Effector memory CD4-positive, alpha-beta T cell (primary cell): ENCODE data around the gene SPATA1.
"Not testable (repeated sequence)": the region's sequence is repeated elsewhere in the genome, so short reads cannot be mapped to it uniquely, and the experiment has no call there.

Source experiments
- DNase-seq, 3 donors: peaks; one replicate each; pipeline ENCODE4 v3.0.0-alpha.2; 2020
- H3K27ac ChIP-seq: 2 replicates; pipeline ENCODE4 v1.7.0; 2013; ENCODE audit warnings: mild to moderate bottlenecking, low read length, moderate library complexity; ENCODE audit not compliant: insufficient read depth, poor library complexity, severe bottlenecking
- H3K27me3 ChIP-seq: replicated peaks from 2 replicates; pipeline ENCODE4 v1.7.0; 2013; ENCODE audit warnings: mild to moderate bottlenecking, low read length; ENCODE audit not compliant: insufficient read depth, control insufficient read depth, poor library complexity, severe bottlenecking
- H3K36me3 ChIP-seq: 2 replicates; pipeline ENCODE4 v1.7.0; 2013; ENCODE audit warnings: mild to moderate bottlenecking, low read length, moderate library complexity; ENCODE audit not compliant: control insufficient read depth, insufficient read depth
- H3K4me1 ChIP-seq: 2 replicates; pipeline ENCODE4 v1.7.0; 2013; ENCODE audit warnings: low read length, mild to moderate bottlenecking; ENCODE audit not compliant: control insufficient read depth, insufficient read depth, poor library complexity, severe bottlenecking
- H3K4me3 ChIP-seq: 2 replicates; pipeline ENCODE4 v1.7.0; 2013; ENCODE audit warnings: low read length, low read depth, mild to moderate bottlenecking; ENCODE audit not compliant: insufficient read depth, poor library complexity, severe bottlenecking
- H3K9me3 ChIP-seq: 2 replicates; pipeline ENCODE4 v1.7.0; 2013; ENCODE audit warnings: mild to moderate bottlenecking, low read length, moderate library complexity; ENCODE audit not compliant: control insufficient read depth

SPATA1 gene

GRCh38 chr1:84583648-84584047, 77.5 kb downstream of the SPATA1 start:
- H3K27ac ChIP-seq: no peak overlapping the region
- H3K27me3 ChIP-seq: no peaks in the 10 kb centered on the region
- no peaks in the 10 kb centered on the region for H3K36me3 ChIP-seq
- H3K4me1 ChIP-seq: no peaks in the 10 kb centered on the region
- H3K9me3 ChIP-seq: no peaks in the 10 kb centered on the region
- no peak for DNase-seq
- H3K4me3 ChIP-seq: no peak overlapping the region

- DNase-seq: no peak
- H3K27me3 ChIP-seq: no peaks in the 10 kb centered on the region
- H3K9me3 ChIP-seq: no peaks in the 10 kb centered on the region
- H3K4me1 ChIP-seq: no peaks in the 10 kb centered on the region
- H3K36me3 ChIP-seq: no peaks in the 10 kb centered on the region
- no peak overlapping the region for H3K27ac ChIP-seq
- no peak overlapping the region for H3K4me3 ChIP-seq
Measured at GRCh38 chr1:84584126-84584525, 77.9 kb downstream of the SPATA1 start.

GRCh38 chr1:84585803-84586202, 79.6 kb downstream of the SPATA1 start:
- Histone ChIP-seq H3K4me1 (no peaks in the 10 kb centered on the region), H3K4me3 (no peak overlapping the region), H3K27ac (no peak overlapping the region), H3K36me3 (no peaks in the 10 kb centered on the region), H3K27me3 (no peaks in the 10 kb centered on the region), H3K9me3 (no peaks in the 10 kb centered on the region)
- DNase-seq: no peak

GRCh38 chr1:84587099-84587498, 80.9 kb downstream of the SPATA1 start:
- Histone ChIP-seq H3K4me1 (no peaks in the 10 kb centered on the region), H3K27ac (no peak overlapping the region), H3K4me3 (no peak overlapping the region), H3K27me3 (no peaks in the 10 kb centered on the region), H3K9me3 (no peaks in the 10 kb centered on the region), H3K36me3 (no peaks in the 10 kb centered on the region)
- no peak for DNase-seq

- not testable (repeated sequence) for H3K4me1 ChIP-seq, H3K27ac ChIP-seq, DNase-seq, H3K36me3 ChIP-seq, H3K27me3 ChIP-seq, H3K9me3 ChIP-seq, H3K4me3 ChIP-seq
Measured at GRCh38 chr1:84594959-84595358, 88.8 kb downstream of the SPATA1 start.

- H3K4me1 ChIP-seq: no peaks in the 10 kb centered on the region
- no peaks in the 10 kb centered on the region for H3K36me3 ChIP-seq
- H3K4me3 ChIP-seq: no peak overlapping the region
- DNase-seq: no peak
- no peak overlapping the region for H3K27ac ChIP-seq
- H3K27me3 ChIP-seq: no peaks in the 10 kb centered on the region
- H3K9me3 ChIP-seq: no peaks in the 10 kb centered on the region
Measured at GRCh38 chr1:84597011-84597410, 90.8 kb downstream of the SPATA1 start.

GRCh38 chr1:84598418-84598817, 92.2 kb downstream of the SPATA1 start:
- Histone ChIP-seq H3K27me3 (no peaks in the 10 kb centered on the region), H3K4me3 (no peak overlapping the region), H3K4me1 (no peaks in the 10 kb centered on the region), H3K36me3 (no peaks in the 10 kb centered on the region), H3K9me3 (no peaks in the 10 kb centered on the region), H3K27ac (no peak overlapping the region)
- DNase-seq: no peak

- Histone ChIP-seq H3K4me1 (no peaks in the 10 kb centered on the region), H3K36me3 (no peaks in the 10 kb centered on the region), H3K4me3 (no peak overlapping the region), H3K27ac (no peak overlapping the region), H3K27me3 (no peaks in the 10 kb centered on the region), H3K9me3 (no peaks in the 10 kb centered on the region)
- DNase-seq: no peak
Measured at GRCh38 chr1:84598846-84599741, 92.9 kb downstream of the SPATA1 start.

GRCh38 chr1:84600796-84601195, 94.6 kb downstream of the SPATA1 start:
- no peaks in the 10 kb centered on the region for H3K4me1 ChIP-seq
- H3K4me3 ChIP-seq: no peak overlapping the region
- peaks cover 13% of the 10 kb centered on the region for H3K9me3 ChIP-seq
- H3K27ac ChIP-seq: no peak overlapping the region
- no peaks in the 10 kb centered on the region for H3K36me3 ChIP-seq
- DNase-seq: no peak
- H3K27me3 ChIP-seq: no peaks in the 10 kb centered on the region

GRCh38 chr1:84603223-84603622, 97.0 kb downstream of the SPATA1 start:
- H3K4me1 ChIP-seq: no peaks in the 10 kb centered on the region
- H3K4me3 ChIP-seq: no peak overlapping the region
- H3K9me3 ChIP-seq: peaks cover 13% of the 10 kb centered on the region
- no peaks in the 10 kb centered on the region for H3K36me3 ChIP-seq
- H3K27me3 ChIP-seq: no peaks in the 10 kb centered on the region
- H3K27ac ChIP-seq: no peak overlapping the region
- no peak for DNase-seq
